PC-3 (cell line): ENCODE data around the gene BOD1.

Experiments
- EZH2 ChIP-seq: fragments of 300-600 bp; sonication (generic); IDR thresholded peaks from one replicate; pipeline ENCODE4 v1.6.1; 2017; ENCODE audit warnings: antibody characterized with exemption, mild to moderate bottlenecking, low read length; ENCODE audit not compliant: unreplicated experiment
- EZH2phosphoT487 ChIP-seq: fragments of 300-600 bp; sonication (generic); IDR thresholded peaks from 2 replicates; pipeline ENCODE4 v1.6.1; 2018; ENCODE audit warnings: mild to moderate bottlenecking, antibody characterized with exemption, low read length, borderline replicate concordance
- TF ChIP-seq, protein P1 (sequence below): fragments of 300-600 bp; sonication (generic); conservative IDR thresholded peaks from 2 replicates; pipeline ENCODE4 v1.5.1; 2017; ENCODE audit warnings: antibody characterized with exemption, low read depth, mild to moderate bottlenecking, low read length

DNA sequence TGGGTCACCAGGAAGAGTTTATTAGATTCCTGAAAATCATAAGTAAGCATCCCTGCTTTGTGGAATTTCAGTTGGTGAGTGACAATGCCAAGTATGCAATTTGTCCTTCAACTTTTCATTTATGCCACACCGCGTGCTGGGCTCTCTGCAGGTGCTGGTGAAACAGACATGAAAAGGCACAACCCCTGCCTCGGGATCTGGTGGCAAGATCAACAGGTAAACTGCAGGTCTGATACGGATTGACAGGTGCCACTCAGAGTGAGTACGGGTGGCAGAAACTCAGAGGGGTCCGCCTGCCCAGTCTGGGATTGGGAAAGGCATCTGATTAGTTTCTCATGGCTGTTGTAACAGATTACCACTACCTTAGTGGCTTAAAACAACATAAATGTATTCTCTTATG is 40.5 kb downstream of the BOD1 start:
- TF ChIP-seq, protein P1, sequence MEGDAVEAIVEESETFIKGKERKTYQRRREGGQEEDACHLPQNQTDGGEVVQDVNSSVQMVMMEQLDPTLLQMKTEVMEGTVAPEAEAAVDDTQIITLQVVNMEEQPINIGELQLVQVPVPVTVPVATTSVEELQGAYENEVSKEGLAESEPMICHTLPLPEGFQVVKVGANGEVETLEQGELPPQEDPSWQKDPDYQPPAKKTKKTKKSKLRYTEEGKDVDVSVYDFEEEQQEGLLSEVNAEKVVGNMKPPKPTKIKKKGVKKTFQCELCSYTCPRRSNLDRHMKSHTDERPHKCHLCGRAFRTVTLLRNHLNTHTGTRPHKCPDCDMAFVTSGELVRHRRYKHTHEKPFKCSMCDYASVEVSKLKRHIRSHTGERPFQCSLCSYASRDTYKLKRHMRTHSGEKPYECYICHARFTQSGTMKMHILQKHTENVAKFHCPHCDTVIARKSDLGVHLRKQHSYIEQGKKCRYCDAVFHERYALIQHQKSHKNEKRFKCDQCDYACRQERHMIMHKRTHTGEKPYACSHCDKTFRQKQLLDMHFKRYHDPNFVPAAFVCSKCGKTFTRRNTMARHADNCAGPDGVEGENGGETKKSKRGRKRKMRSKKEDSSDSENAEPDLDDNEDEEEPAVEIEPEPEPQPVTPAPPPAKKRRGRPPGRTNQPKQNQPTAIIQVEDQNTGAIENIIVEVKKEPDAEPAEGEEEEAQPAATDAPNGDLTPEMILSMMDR, result no peak
- no peak for TF ChIP-seq EZH2phosphoT487
- no peak for TF ChIP-seq EZH2
